Neural crest cell (in vitro differentiated cells): ENCODE measurements around the gene PAQR8. TPM values are rescaled to one million over a fixed set of nuclear protein-coding genes. Genes with fewer than 3 reads are reported as not detected.
A peak's percentile ranks its signal among the peaks of the same experiment; 100 is the strongest.

Experiments used
- DNase-seq: peaks from one replicate; pipeline ENCODE4 v3.0.0; 2021; ENCODE audit warnings: low read depth, mixed read lengths, low spot score
- H3K27ac Mint-ChIP-seq: one replicate; pipeline ENCODE4 v1.8.0; 2021; ENCODE audit warnings: mild to moderate bottlenecking, mixed read lengths; ENCODE audit not compliant: unreplicated experiment
- H3K27me3 Mint-ChIP-seq: 2 replicates; pipeline ENCODE4 v1.8.0; 2021; ENCODE audit warnings: low read depth, mild to moderate bottlenecking, mixed read lengths
- H3K36me3 Mint-ChIP-seq: 2 replicates; pipeline ENCODE4 v1.8.0; 2021; ENCODE audit warnings: low read depth, mild to moderate bottlenecking, mixed read lengths
- H3K4me1 Mint-ChIP-seq: 2 replicates; pipeline ENCODE4 v1.8.0; 2021; ENCODE audit warnings: mixed read lengths
- H3K4me3 Mint-ChIP-seq: one replicate; pipeline ENCODE4 v1.8.0; 2021; ENCODE audit warnings: mild to moderate bottlenecking, mixed read lengths
- H3K9me3 Mint-ChIP-seq: 2 replicates; pipeline ENCODE4 v1.8.0; 2021; ENCODE audit warnings: mixed read lengths
- total RNA-seq: library from RNA; stranded (reverse); gene quantifications from 2 replicates; pipeline ENCODE4 v1.2.1, GENCODE V29; 2021
- TF ChIP-seq, protein P1 (sequence below): fragments of 200-600 bp; sonication (generic); conservative IDR thresholded peaks from 2 replicates; pipeline ENCODE4 v1.5.0; 2021; ENCODE audit warnings: antibody characterized with exemption, mild to moderate bottlenecking

PAQR8 gene
- total RNA-seq, 1 donor from 2014 or later = 10.7 TPM

DNA sequence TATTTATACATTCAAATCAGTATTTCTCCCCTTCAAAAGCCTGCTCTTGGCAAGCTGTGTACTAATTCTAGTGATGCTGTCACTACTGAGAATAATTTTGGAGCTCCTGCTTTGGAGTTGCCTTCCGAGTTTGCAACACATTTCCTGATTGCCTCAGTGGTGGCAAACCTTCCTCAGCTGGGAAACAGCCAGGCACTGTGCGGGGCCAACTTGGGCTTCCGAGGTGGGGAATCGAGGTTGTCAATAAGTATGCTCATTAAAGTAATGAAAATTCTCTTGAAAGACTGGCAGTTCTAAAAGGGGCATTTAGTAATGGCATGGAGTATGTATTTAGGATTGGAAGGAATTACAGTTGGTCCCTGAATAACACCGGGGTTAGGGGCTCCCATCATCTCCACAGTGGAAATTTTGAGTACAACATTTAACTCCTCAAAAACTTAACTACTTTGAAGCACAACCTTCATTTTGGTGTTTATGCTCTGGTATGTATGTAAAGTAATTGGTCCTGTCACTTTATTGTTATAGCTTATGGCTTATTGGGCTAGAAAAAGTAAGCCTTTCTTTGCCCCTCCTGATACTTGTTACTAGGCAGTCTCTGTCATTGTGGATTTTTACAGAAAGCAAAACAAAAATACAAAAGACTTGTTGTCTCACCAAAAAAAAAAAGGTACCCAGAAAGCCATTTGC, 2.7 kb downstream of the PAQR8 start:
- Mint-ChIP-seq H3K27ac (no peak overlapping the region), H3K9me3 (no peaks in the 10 kb centered on the region), H3K36me3 (peaks cover 5% of the 10 kb centered on the region), H3K4me3 (peak overlapping the region; percentile 57), H3K4me1 (peaks cover 26% of the 10 kb centered on the region), H3K27me3 (peaks cover 16% of the 10 kb centered on the region)
- no peak for DNase-seq
- TF ChIP-seq, protein P1, sequence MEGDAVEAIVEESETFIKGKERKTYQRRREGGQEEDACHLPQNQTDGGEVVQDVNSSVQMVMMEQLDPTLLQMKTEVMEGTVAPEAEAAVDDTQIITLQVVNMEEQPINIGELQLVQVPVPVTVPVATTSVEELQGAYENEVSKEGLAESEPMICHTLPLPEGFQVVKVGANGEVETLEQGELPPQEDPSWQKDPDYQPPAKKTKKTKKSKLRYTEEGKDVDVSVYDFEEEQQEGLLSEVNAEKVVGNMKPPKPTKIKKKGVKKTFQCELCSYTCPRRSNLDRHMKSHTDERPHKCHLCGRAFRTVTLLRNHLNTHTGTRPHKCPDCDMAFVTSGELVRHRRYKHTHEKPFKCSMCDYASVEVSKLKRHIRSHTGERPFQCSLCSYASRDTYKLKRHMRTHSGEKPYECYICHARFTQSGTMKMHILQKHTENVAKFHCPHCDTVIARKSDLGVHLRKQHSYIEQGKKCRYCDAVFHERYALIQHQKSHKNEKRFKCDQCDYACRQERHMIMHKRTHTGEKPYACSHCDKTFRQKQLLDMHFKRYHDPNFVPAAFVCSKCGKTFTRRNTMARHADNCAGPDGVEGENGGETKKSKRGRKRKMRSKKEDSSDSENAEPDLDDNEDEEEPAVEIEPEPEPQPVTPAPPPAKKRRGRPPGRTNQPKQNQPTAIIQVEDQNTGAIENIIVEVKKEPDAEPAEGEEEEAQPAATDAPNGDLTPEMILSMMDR = no peak

DNA sequence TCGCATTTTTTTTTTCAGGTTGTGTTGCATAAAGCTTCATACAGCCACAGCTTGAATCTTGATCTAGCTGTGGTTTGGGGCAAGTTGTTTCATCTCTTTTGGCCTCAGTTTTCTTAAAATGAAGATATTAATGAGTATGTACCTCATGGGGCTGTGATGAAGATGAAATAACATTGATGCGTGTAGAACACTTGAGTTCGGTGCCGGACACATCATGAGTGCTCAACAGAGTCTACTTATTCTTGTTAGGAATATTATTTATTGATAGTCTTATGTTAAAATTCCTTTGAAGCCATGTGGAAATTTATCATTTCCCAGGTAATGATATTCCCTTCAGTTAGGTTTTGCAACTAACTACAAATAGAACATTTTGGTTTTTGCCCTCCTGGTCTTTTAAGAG, 3.4 kb downstream of the PAQR8 start:
- peak overlapping the region; percentile 57 for H3K4me3 Mint-ChIP-seq
- H3K9me3 Mint-ChIP-seq = no peaks in the 10 kb centered on the region
- peaks cover 16% of the 10 kb centered on the region for H3K27me3 Mint-ChIP-seq
- peaks cover 26% of the 10 kb centered on the region for H3K4me1 Mint-ChIP-seq
- no peak for DNase-seq
- peaks cover 5% of the 10 kb centered on the region for H3K36me3 Mint-ChIP-seq
- no peak overlapping the region for H3K27ac Mint-ChIP-seq
- TF ChIP-seq, protein P1 = no peak

DNA sequence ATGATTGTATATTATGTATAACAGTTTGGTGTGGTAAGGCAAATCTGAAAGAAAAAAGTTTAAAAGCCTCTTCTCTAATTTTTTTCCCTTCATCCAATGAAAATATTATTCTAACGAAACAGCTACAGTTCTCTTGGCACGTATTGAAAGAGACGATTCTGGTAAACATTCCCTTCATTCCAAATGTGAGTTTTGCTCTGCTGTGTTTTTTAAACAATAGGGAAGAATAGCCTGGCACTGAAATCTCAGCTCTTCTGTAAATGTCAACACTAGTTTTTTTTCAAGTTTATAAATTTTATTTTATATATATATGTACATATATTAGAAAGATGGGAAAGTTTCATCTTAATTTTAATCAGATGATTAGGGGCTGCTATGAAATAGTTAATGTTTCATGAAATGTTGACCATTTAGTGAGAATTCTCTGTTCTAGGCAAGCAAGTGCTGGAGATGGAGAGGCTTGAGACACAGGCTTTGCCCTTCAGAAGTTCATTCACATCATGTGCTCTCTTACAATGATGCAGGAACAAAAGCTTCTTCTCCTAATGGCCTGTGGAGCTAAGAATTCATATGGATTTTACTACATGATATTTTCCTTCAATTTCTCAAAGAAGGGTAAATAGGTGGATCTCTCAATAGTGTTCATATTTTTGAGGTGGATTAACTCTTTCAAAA, 4.1 kb downstream of the PAQR8 start:
- H3K4me1 Mint-ChIP-seq = peaks cover 26% of the 10 kb centered on the region
- peaks cover 5% of the 10 kb centered on the region for H3K36me3 Mint-ChIP-seq
- DNase-seq = no peak
- H3K4me3 Mint-ChIP-seq = no peak overlapping the region
- H3K27me3 Mint-ChIP-seq = peaks cover 16% of the 10 kb centered on the region
- no peaks in the 10 kb centered on the region for H3K9me3 Mint-ChIP-seq
- TF ChIP-seq, protein P1 = no peak
- no peak overlapping the region for H3K27ac Mint-ChIP-seq

DNA sequence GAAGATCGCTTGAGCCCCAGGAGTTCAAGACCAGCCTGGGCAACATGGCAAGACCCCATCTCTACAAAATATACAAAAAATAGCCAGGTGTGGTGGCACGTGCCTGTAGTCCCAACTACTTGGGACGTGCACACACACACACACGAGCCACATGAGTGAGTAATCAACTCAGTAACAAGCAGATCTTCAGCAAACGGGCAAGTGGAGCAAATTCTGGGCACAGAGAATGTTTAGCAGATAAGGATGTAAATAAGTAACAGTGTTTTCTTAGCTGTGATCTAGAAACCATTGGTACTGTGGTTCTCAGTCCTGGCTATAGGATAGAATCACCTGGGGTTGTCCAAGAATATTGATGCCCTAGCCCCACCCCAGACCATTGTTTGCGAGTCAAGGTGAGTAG, 6.1 kb downstream of the PAQR8 start:
- Mint-ChIP-seq H3K27ac (no peak overlapping the region), H3K4me3 (no peak overlapping the region), H3K4me1 (peaks cover 21% of the 10 kb centered on the region), H3K9me3 (no peaks in the 10 kb centered on the region), H3K27me3 (peaks cover 9% of the 10 kb centered on the region), H3K36me3 (peaks cover 5% of the 10 kb centered on the region)
- TF ChIP-seq, protein P1 = no peak
- DNase-seq = no peak

DNA sequence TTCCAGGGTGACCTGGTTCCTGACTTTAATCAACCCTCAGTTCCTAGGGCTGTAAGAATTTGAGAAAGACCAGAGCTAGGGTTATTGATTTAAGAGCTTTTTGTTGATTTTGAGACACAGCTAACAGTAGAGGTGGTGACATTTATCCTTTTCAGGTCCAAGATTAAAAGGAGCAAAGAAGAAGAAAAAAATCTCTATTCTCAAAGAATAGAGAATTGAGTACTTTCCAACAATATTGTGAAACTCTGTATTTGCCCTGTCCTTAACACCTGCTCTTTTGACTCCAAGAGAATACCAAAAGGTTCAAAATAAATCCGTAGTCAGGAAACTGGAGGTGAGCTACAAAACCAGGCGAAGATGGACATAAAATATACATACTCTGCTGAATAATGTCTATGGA, 7.3 kb downstream of the PAQR8 start:
- Mint-ChIP-seq H3K4me1 (peaks cover 17% of the 10 kb centered on the region), H3K27me3 (peaks cover 2% of the 10 kb centered on the region), H3K36me3 (peaks cover 13% of the 10 kb centered on the region), H3K9me3 (peaks cover under 1% of the 10 kb centered on the region), H3K4me3 (no peak overlapping the region), H3K27ac (no peak overlapping the region)
- no peak for DNase-seq
- TF ChIP-seq, protein P1 = no peak
